ENCODE results near the gene PRRX2.
A peak's percentile ranks its signal among the peaks of the same experiment; 100 is the strongest.
"Not testable (repeated sequence)": the region's sequence is repeated elsewhere in the genome, so short reads cannot be mapped to it uniquely, and the experiment has no call there.

Gene PRRX2

GRCh38 chr9:129732946-129733631 lies 67.6 kb downstream of the PRRX2 start:
- DNase-seq (ENCODE audit: low read depth in 2 of 2): no peak

- no peak for DNase-seq (ENCODE audit: low read depth in 2 of 2)
Measured at GRCh38 chr9:129733632-129733953, 68.1 kb downstream of the PRRX2 start.

- no peak for DNase-seq (ENCODE audit: low read depth in 2 of 2)
Measured at GRCh38 chr9:129735546-129735945, 70.1 kb downstream of the PRRX2 start.

GRCh38 chr9:129736334-129736733 lies 70.9 kb downstream of the PRRX2 start:
- no peak for DNase-seq (ENCODE audit: low read depth in 2 of 2)

- peak; percentile 63 to 68 for DNase-seq (ENCODE audit: low read depth in 2 of 2)
Measured at GRCh38 chr9:129737479-129738274, 72.2 kb downstream of the PRRX2 start.

GRCh38 chr9:129739432-129739831 lies 74.0 kb downstream of the PRRX2 start:
- DNase-seq (ENCODE audit: low read depth in 2 of 2): no peak

- DNase-seq (ENCODE audit: low read depth in 2 of 2): no peak
Measured at GRCh38 chr9:129740174-129740573, 74.7 kb downstream of the PRRX2 start.

GRCh38 chr9:129740666-129741464 lies 75.4 kb downstream of the PRRX2 start:
- no peak for DNase-seq (ENCODE audit: low read depth in 2 of 2)

- no peak for DNase-seq (ENCODE audit: low read depth in 2 of 2)
Measured at GRCh38 chr9:129745200-129745599, 79.8 kb downstream of the PRRX2 start.

- no peak for DNase-seq (ENCODE audit: low read depth in 2 of 2)
Measured at GRCh38 chr9:129746092-129746777, 80.8 kb downstream of the PRRX2 start.

GRCh38 chr9:129748249-129748648 lies 82.8 kb downstream of the PRRX2 start:
- no peak for DNase-seq (ENCODE audit: low read depth in 2 of 2)

GRCh38 chr9:129749052-129749451 lies 83.6 kb downstream of the PRRX2 start:
- DNase-seq (ENCODE audit: low read depth in 2 of 2): not testable (repeated sequence)

- DNase-seq (ENCODE audit: low read depth in 2 of 2): no peak
Measured at GRCh38 chr9:129749575-129749974, 84.1 kb downstream of the PRRX2 start.

- DNase-seq (ENCODE audit: low read depth in 2 of 2): no peak
Measured at GRCh38 chr9:129750013-129750638, 84.7 kb downstream of the PRRX2 start.

GRCh38 chr9:129751841-129752801 lies 86.7 kb downstream of the PRRX2 start:
- no peak for DNase-seq (ENCODE audit: low read depth in 2 of 2)

GRCh38 chr9:129752900-129753729 lies 87.7 kb downstream of the PRRX2 start, which contains the start of gene PTGES:
PTGES (minus strand) TSS chr9:129753042; CDS start chr9:129753012, 30 bp downstream.
- peak; percentile 41 to 57 for DNase-seq (ENCODE audit: low read depth in 2 of 2)

- no peak for DNase-seq (ENCODE audit: low read depth in 2 of 2)
Measured at GRCh38 chr9:129755151-129755550, 89.7 kb downstream of the PRRX2 start.

- DNase-seq (ENCODE audit: low read depth in 2 of 2): no peak
Measured at GRCh38 chr9:129756191-129756590, 90.7 kb downstream of the PRRX2 start.

- DNase-seq (ENCODE audit: low read depth in 2 of 2): no peak
Measured at GRCh38 chr9:129757045-129757444, 91.6 kb downstream of the PRRX2 start.

Data from stimulated activated CD8-positive, alpha-beta memory T cell treated with anti-CD3 and anti-CD28 coated beads, Interleukin-15, amount 100 ng/mL, for 48 hours (primary cell).